ENCODE results near the gene RBM15B. TPM values are rescaled to one million over a fixed set of nuclear protein-coding genes. Genes with fewer than 3 reads are reported as not detected.

RBM15B gene
- total RNA-seq, 1 donor from 2014 or later = 68.3 TPM

DNA sequence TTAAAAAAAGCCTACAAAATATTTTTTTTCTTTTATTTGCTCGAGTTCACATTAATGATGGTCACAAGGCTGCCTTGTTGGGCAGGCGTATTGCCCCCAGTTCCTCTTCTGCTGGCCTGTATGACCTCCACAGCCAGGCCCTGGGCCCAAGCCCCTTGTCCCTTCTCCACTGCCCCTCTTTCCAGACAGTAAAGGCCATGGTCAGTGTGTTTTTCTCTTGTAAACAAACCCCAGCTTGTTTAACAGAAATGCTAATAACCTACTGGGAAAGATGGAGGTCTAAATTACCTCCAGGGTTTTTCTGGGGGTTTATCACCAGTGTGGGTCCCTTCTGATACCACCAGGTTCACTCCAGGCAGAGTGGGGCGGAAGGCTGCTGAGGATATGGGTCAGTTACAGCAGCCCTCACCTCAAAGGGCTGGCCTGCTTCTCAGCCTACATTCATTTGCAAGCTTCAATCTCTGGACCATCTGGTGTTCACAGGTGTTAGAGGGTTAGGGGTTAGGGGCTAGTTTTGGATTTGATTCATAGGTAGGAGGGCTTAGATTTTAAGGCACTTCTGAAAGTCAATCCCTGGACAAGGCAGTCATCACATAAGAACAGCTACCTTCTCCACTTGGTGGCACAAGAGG, 8.0 kb upstream of the RBM15B start:
- Mint-ChIP-seq H3K4me3 (peak overlapping the region; percentile 97), H3K9me3 (no peaks in the 10 kb centered on the region), H3K27me3 (ENCODE audit: low read depth) (no peaks in the 10 kb centered on the region), H3K4me1 (peaks cover 34% of the 10 kb centered on the region), H3K36me3 (no peaks in the 10 kb centered on the region), H3K27ac (peak overlapping the region; percentile 79)
- DNase-seq (ENCODE audit: low spot score in 2 of 2, unreplicated experiment in 2 of 2) = no peak
- TF ChIP-seq, protein P1, sequence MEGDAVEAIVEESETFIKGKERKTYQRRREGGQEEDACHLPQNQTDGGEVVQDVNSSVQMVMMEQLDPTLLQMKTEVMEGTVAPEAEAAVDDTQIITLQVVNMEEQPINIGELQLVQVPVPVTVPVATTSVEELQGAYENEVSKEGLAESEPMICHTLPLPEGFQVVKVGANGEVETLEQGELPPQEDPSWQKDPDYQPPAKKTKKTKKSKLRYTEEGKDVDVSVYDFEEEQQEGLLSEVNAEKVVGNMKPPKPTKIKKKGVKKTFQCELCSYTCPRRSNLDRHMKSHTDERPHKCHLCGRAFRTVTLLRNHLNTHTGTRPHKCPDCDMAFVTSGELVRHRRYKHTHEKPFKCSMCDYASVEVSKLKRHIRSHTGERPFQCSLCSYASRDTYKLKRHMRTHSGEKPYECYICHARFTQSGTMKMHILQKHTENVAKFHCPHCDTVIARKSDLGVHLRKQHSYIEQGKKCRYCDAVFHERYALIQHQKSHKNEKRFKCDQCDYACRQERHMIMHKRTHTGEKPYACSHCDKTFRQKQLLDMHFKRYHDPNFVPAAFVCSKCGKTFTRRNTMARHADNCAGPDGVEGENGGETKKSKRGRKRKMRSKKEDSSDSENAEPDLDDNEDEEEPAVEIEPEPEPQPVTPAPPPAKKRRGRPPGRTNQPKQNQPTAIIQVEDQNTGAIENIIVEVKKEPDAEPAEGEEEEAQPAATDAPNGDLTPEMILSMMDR (IDR thresholded peaks at IDR 0.05; ENCODE audit: unreplicated experiment) = no peak

DNA sequence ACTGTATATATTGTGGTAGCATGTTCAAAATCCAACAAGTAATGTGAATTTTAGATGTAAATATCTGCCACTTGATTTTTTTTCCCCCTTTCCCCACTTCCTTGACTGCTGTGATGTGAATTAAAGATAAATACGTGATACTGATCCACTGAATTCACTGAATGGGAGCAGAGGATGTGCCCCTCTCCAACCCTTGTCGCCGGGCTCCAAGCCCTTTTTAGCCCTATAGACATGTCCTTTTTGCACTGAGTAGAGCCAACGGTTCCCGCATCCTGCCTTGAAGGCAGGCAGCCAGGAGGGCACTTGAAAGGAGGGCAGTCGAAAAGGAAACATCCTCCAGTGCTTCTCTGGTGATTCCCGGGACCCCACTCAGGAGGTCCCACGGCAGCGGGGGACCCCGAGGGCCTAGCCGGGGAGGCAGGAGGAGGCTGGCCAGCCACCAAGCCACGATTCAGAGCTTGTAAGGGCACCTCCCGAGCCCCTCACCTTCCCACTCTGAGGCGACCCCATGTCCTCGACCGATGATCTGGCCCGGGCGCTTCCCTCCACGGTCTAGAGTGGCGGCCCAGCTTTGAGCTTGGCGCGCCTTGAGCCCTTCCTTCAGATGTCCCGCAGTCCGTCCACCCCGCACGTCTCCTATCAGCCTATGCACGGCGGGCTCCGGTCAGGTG, 6.9 kb upstream of the RBM15B start:
- H3K4me3 Mint-ChIP-seq = peak overlapping the region; percentile 97
- peaks cover 43% of the 10 kb centered on the region for H3K4me1 Mint-ChIP-seq
- no peaks in the 10 kb centered on the region for H3K9me3 Mint-ChIP-seq
- peaks cover 2% of the 10 kb centered on the region for H3K36me3 Mint-ChIP-seq
- H3K27ac Mint-ChIP-seq = peak overlapping the region; percentile 100
- DNase-seq (ENCODE audit: low spot score in 2 of 2, unreplicated experiment in 2 of 2) = no peak
- TF ChIP-seq, protein P1 (IDR thresholded peaks at IDR 0.05; ENCODE audit: unreplicated experiment) = no peak
- no peaks in the 10 kb centered on the region for H3K27me3 Mint-ChIP-seq (ENCODE audit: low read depth)

DNA sequence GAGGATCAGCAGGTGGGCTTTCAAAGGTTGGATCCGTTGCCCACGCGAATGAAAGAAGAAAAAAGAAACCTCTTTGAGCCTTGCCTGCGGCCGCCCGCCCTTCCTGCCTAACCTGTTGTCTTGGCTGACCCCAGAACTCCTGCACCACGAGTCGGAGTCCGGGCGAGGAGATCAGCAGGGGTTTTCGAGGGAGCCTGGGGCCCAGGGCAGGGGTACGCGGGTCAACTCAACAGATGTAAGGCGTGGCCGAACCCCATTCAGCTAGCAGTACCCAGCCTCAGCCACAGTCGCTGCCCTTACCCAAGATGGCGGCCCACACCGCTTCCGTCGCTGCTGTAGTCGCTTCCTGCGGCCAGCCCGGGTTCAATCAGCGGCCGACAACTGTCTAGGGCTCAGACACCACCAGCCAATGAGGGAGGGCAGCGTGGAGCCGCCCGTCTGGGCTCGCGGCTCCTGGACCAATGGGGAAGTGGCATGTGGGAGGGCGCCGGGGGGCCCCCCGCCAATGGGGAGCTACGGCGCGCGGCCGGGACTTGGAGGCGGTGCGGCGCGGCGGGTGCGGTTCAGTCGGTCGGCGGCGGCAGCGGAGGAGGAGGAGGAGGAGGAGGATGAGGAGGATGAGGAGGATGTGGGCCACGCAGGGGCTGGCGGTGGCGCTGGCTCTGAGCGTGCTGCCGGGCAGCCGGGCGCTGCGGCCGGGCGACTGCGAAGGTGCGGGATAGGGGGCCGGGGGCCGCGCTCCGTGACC, 6.2 kb upstream of the RBM15B start, which contains the start of gene MANF:
Gene MANF, plus strand, starts transcription at position 566 of the 748 bp plus-strand sequence. Its CDS starts 52 bp downstream, at position 618.
- H3K36me3 Mint-ChIP-seq = peaks cover 2% of the 10 kb centered on the region
- no peaks in the 10 kb centered on the region for H3K27me3 Mint-ChIP-seq (ENCODE audit: low read depth)

DNA sequence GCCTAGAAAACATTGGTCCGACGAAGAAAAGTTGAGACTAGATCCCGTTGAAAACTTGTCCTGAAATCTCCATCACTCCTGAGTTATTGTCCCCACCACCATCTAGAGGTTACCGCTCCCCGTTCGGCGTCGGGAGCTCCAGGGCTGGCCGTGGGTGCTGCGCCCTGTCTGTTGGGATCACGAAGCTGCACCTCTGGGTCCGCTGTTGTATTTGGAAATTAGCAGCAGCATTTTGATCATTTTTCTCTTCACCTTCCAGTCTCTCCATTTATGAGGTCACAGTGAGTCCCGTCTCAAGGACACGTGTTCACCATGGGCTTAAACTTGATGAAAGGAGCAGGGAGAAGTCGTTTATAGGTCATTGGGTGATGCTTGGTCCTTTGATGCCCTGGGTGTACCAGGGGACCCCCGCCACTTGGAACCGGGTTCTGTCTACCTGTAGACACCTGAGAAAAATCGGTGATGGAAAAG, 5.4 kb upstream of the RBM15B start:
- Mint-ChIP-seq H3K4me1 (peaks cover 52% of the 10 kb centered on the region), H3K4me3 (peak overlapping the region; percentile 97), H3K36me3 (peaks cover 2% of the 10 kb centered on the region), H3K27ac (peak overlapping the region; percentile 98), H3K27me3 (ENCODE audit: low read depth) (no peaks in the 10 kb centered on the region), H3K9me3 (no peaks in the 10 kb centered on the region)
- no peak for DNase-seq (ENCODE audit: low spot score in 2 of 2, unreplicated experiment in 2 of 2)
- TF ChIP-seq, protein P1 (IDR thresholded peaks at IDR 0.05; ENCODE audit: unreplicated experiment) = no peak

More for the DNA sequence above, 6.2 kb upstream of the RBM15B start, which contains the start of gene MANF:
- Mint-ChIP-seq H3K9me3 (no peaks in the 10 kb centered on the region), H3K4me3 (peak within 1 kb of the TSS; percentile 97), H3K27ac (peak within 1 kb of the TSS; percentile 100), H3K4me1 (peaks cover 48% of the 10 kb centered on the region)
- peak; percentile 94 to 97 for DNase-seq (ENCODE audit: low spot score in 2 of 2, unreplicated experiment in 2 of 2)
- TF ChIP-seq, protein P1 (IDR thresholded peaks at IDR 0.05; ENCODE audit: unreplicated experiment) = no peak

DNA sequence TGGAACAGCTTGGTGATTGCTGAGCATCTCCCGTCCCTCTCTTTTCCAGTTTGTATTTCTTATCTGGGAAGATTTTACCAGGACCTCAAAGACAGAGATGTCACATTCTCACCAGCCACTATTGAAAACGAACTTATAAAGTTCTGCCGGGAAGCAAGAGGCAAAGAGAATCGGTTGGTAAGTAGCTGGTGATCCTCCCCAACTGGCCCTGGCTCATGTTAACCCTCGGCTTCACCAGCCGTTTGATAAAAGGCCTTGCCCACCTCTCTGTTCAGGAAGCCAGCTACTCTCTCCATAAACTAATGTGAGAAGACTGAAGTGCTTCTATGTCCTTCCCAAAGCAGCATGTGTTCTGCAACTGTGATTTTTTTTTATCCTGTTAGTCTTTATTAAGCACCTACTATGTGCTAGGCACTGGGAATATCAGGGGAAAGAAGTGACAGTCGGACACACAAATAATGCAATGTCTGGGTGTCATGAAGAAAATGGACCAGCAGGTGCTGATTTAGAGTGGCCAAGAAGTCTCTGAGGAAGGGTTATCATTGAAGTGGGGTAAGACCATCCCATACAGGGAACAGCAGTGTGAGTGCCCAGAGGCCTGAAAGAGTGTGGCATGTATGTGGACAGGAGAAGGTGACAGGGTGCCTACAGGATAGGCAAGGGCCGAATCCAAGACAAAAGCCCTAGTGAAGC, 4.8 kb upstream of the RBM15B start:
- Mint-ChIP-seq H3K36me3 (peaks cover 2% of the 10 kb centered on the region), H3K4me3 (peak overlapping the region; percentile 97), H3K27ac (peak overlapping the region; percentile 98), H3K4me1 (peaks cover 54% of the 10 kb centered on the region), H3K9me3 (no peaks in the 10 kb centered on the region), H3K27me3 (ENCODE audit: low read depth) (no peaks in the 10 kb centered on the region)
- no peak for DNase-seq (ENCODE audit: low spot score in 2 of 2, unreplicated experiment in 2 of 2)
- TF ChIP-seq, protein P1 (IDR thresholded peaks at IDR 0.05; ENCODE audit: unreplicated experiment) = no peak

Measured in mesothelial cell of epicardium (in vitro differentiated cells).